GM12878 (cell line): Measurements from ENCODE around the gene UBQLN4. TPM values are rescaled to one million over a fixed set of nuclear protein-coding genes. Genes with fewer than 3 reads are reported as not detected.

Experiments
- ATAC-seq: fragments of 200-7000 bp; cut with Tn5 transposase; 3 replicates; pipeline ENCODE4 v1.9.1; 2020; ENCODE audit warnings: mild to moderate bottlenecking, moderate library complexity
- BruUV-seq: library from RNA; stranded (reverse); fragments of 400-500 nt; replicated peaks from 2 replicates; lab custom pipeline; 2021; lab: Mats Ljungman, UMichigan
- CTCF ChIA-PET: fragments of 300-600 bp; sonication (Branson Sonifier 250); formaldehyde crosslinking; extraction: SDS; loops from one replicate; lab custom pipeline; 2021; ENCODE audit warnings: inconsistent platforms; lab: Yijun Ruan, JAX
- POLR2A ChIA-PET: fragments of 350-600 bp; formaldehyde crosslinking; extraction: SDS; loops from one replicate; lab custom pipeline; 2021; ENCODE audit warnings: inconsistent platforms; lab: Charles Lee
- RAD21 ChIA-PET: fragments of 300-600 bp; sonication (Branson Sonifier 250); formaldehyde crosslinking; loops from one replicate; lab custom pipeline; 2023; ENCODE audit warnings: antibody characterized with exemption; ENCODE audit not compliant: unreplicated experiment; lab: Charles Lee
- SMC1A ChIA-PET: fragments of 300-600 bp; sonication (Branson Sonifier 250); formaldehyde crosslinking; loops from one replicate; lab custom pipeline; 2023; ENCODE audit not compliant: unreplicated experiment, uncharacterized antibody; lab: Charles Lee
- DNase-seq: peaks from one replicate; pipeline ENCODE4 v3.0.0-alpha.2; 2011; ENCODE audit warnings: low read depth, low spot score
- FAIRE-seq: peaks from 3 replicates; lab custom pipeline; 2011; peaks lifted over from hg19 to GRCh38; lab: Jason Lieb, UNC
- H2AFZ ChIP-seq: 2 replicates; pipeline ENCODE4 v1.6.0; 2011; ENCODE audit warnings: low read depth, low read length, control low read depth; ENCODE audit not compliant: control insufficient read depth
- H3K27ac ChIP-seq: 2 replicates; pipeline ENCODE4 v1.5.1; 2011; ENCODE audit warnings: control low read depth; ENCODE audit not compliant: control insufficient read depth, insufficient read depth
- H3K27me3 ChIP-seq, 2 experiments: replicated peaks in 1 of 2; 2 replicates each; pipeline versions ENCODE4 v1.6.0 to v1.6.1; 2011; ENCODE audit warnings: low read length in 1 of 2; ENCODE audit not compliant: control insufficient read depth in 2 of 2, insufficient read depth in 2 of 2
- H3K36me3 ChIP-seq, 2 experiments: 2 replicates each; pipeline ENCODE4 v1.5.1; 2011; ENCODE audit warnings: low read length in 1 of 2; ENCODE audit not compliant: control insufficient read depth in 2 of 2, insufficient read depth in 2 of 2
- H3K4me1 ChIP-seq: 2 replicates; pipeline ENCODE4 v1.6.1; 2011; ENCODE audit warnings: mild to moderate bottlenecking, low read length, moderate library complexity, mixed read lengths; ENCODE audit not compliant: control insufficient read depth, insufficient read depth
- H3K4me2 ChIP-seq: 2 replicates; pipeline ENCODE4 v1.6.0; 2011; ENCODE audit warnings: control low read depth; ENCODE audit not compliant: control insufficient read depth, insufficient read depth
- H3K4me3 ChIP-seq: fragments of 200-600 bp; sonication (generic); 2 replicates; pipeline ENCODE4 v1.5.1; 2016
- H3K79me2 ChIP-seq: 2 replicates; pipeline ENCODE4 v1.6.0; 2011; ENCODE audit warnings: low read length; ENCODE audit not compliant: control insufficient read depth, insufficient read depth
- H3K9ac ChIP-seq: 2 replicates; pipeline ENCODE4 v1.8.0; 2011; ENCODE audit warnings: low read length, control low read depth, mixed read lengths; ENCODE audit not compliant: control insufficient read depth, insufficient read depth
- H3K9me3 ChIP-seq: replicated peaks from 3 replicates; pipeline ENCODE4 v1.5.1; 2011; ENCODE audit warnings: mild to moderate bottlenecking, low read length; ENCODE audit not compliant: control insufficient read depth, insufficient read depth
- H4K20me1 ChIP-seq: 2 replicates; pipeline ENCODE4 v1.6.0; 2011; ENCODE audit not compliant: control insufficient read depth, insufficient read depth
- ASH2L ChIP-seq: fragments of 300-600, 200-600 bp; sonication (generic); IDR thresholded peaks from 2 replicates; pipeline ENCODE4 v1.6.1; 2017; ENCODE audit warnings: low read depth, mild to moderate bottlenecking, borderline replicate concordance
- BHLHE40 ChIP-seq, 2 experiments: fragments of 450-650 bp in 1 of 2; IDR thresholded peaks; 2 replicates each; pipeline ENCODE4 v1.6.1; 2011 to 2017; ENCODE audit warnings: low read depth in 2 of 2, borderline replicate concordance in 1 of 2, improper control_type of control experiment in 1 of 2, low read length in 1 of 2, mild to moderate bottlenecking in 1 of 2
- EP300 ChIP-seq, 2 experiments: fragments of 150-350 bp in 1 of 2; IDR thresholded peaks; 2 replicates each; pipeline ENCODE4 v1.6.1; 2011 to 2012; ENCODE audit warnings: low read depth in 2 of 2, low read length in 2 of 2, borderline replicate concordance in 1 of 2, improper control_type of control experiment in 1 of 2, inconsistent platforms in 1 of 2; ENCODE audit not compliant: control insufficient read depth in 1 of 2
- ESRRA ChIP-seq: IDR thresholded peaks from 2 replicates; pipeline ENCODE4 v1.6.1; 2012; ENCODE audit warnings: mild to moderate bottlenecking, low read length, improper control_type of control experiment
- ETV6 ChIP-seq, 2 experiments: fragments of 450-650 bp in 1 of 2; IDR thresholded peaks in 1 of 2; conservative IDR thresholded peaks in 1 of 2; 2 replicates each; pipeline ENCODE4 v1.6.1; 2014; ENCODE audit warnings: antibody characterized with exemption in 1 of 2, borderline replicate concordance in 1 of 2, low read depth in 1 of 2, mild to moderate bottlenecking in 1 of 2, moderate library complexity in 1 of 2
- EZH2 ChIP-seq: IDR thresholded peaks from 2 replicates; pipeline ENCODE4 v1.6.1; 2012; ENCODE audit warnings: low read depth, mild to moderate bottlenecking, control low read depth, inconsistent platforms, low read length, borderline replicate concordance; ENCODE audit not compliant: control insufficient read depth
- FOXM1 ChIP-seq: IDR thresholded peaks from 2 replicates; pipeline ENCODE4 v1.6.1; 2012; ENCODE audit warnings: low read depth, mild to moderate bottlenecking, inconsistent platforms, low read length, moderate library complexity
- KAT2A ChIP-seq: conservative IDR thresholded peaks from 2 replicates; pipeline ENCODE4 v1.6.1; 2011; ENCODE audit warnings: low read depth, low read length; ENCODE audit not compliant: control insufficient read depth
- MXI1 ChIP-seq: fragments of 150-350 bp; IDR thresholded peaks from 2 replicates; pipeline ENCODE4 v1.6.1; 2011; ENCODE audit warnings: low read depth, mild to moderate bottlenecking, inconsistent platforms, low read length, improper control_type of control experiment
- NFXL1 ChIP-seq: fragments of 450-650 bp; IDR thresholded peaks from 2 replicates; pipeline ENCODE4 v1.6.1; 2017; ENCODE audit warnings: antibody characterized with exemption, mild to moderate bottlenecking, borderline replicate concordance
- PAX5 ChIP-seq: IDR thresholded peaks from 2 replicates; pipeline ENCODE4 v1.6.1; 2011; ENCODE audit warnings: low read depth, low read length, borderline replicate concordance
- RFX5 ChIP-seq: IDR thresholded peaks from 2 replicates; pipeline ENCODE4 v1.6.1; 2011; ENCODE audit warnings: low read depth, low read length, improper control_type of control experiment
- SMAD1 ChIP-seq: fragments of 450-650 bp; IDR thresholded peaks from 2 replicates; pipeline ENCODE4 v1.6.1; 2018; ENCODE audit warnings: mild to moderate bottlenecking, low read depth; ENCODE audit not compliant: partially characterized antibody
- SREBF2 ChIP-seq: IDR thresholded peaks from 2 replicates; pipeline ENCODE4 v1.6.1; 2012; ENCODE audit warnings: mild to moderate bottlenecking, low read length
- SRF ChIP-seq, 2 experiments: IDR thresholded peaks; 2 replicates each; pipeline ENCODE4 v1.6.1; 2011; ENCODE audit warnings: low read depth in 2 of 2, low read length in 2 of 2, mild to moderate bottlenecking in 1 of 2, moderate library complexity in 1 of 2
- STAT1 ChIP-seq: fragments of 450-650 bp; conservative IDR thresholded peaks from 2 replicates; pipeline ENCODE4 v1.6.1; 2014; ENCODE audit warnings: antibody characterized with exemption, mild to moderate bottlenecking
- WGBS: methylation state at CpG from one replicate; pipeline ENCODE4 v1.1.6; 2016; ENCODE audit warnings: low lambda C conversion rate; ENCODE audit not compliant: insufficient replicate concordance, insufficient coverage; ENCODE audit errors: missing lambda C conversion rate; 5-methylcytosine and 5-hydroxymethylcytosine counted together
- in situ Hi-C: fragments of 300-500 bp; cut with MboI; formaldehyde crosslinking; loops from 9 replicates; pipeline ENCODE4 v1.14.3; 2018; ENCODE audit warnings: mixed read lengths
- intact Hi-C: fragments of 100-400 bp; cut with micrococcal nuclease; formaldehyde crosslinking; loops from one replicate; pipeline ENCODE4 v1.14.2; 2022; ENCODE audit not compliant: unreplicated experiment
- polyA plus RNA-seq, 11 experiments: library from polyadenylated mRNA; depleted of rRNA in 4 of 11; unstranded in 6 of 11; stranded (reverse) in 5 of 11; fragments of >200 nt; fragmentation: Nextera tagmentation in 4 of 11; fragmentation: Illumina TruSeq in 1 of 11; extraction: Ambion mirVana in 4 of 11; extraction: Trizol in 1 of 11; gene quantifications; 1 replicate in 1 of 11; 2 replicates in 10 of 11; pipeline versions ENCODE4 v1.2.1 to v1.2.3, GENCODE V29; 2011 to 2016; ENCODE audit warnings: inconsistent platforms in 2 of 11, missing spikeins in 2 of 11, low read depth in 1 of 11
- total RNA-seq, 4 experiments: library from RNA; depleted of rRNA in 3 of 4; stranded (reverse); fragments of >200 nt in 3 of 4; fragmentation: Illumina TruSeq in 1 of 4; extraction: Trizol in 1 of 4; gene quantifications; 2 replicates each; pipeline versions ENCODE4 v1.2.1 to v1.2.3, GENCODE V29; 2013 to 2021
- TF ChIP-seq, protein P1 (sequence below): IDR thresholded peaks from 2 replicates; pipeline ENCODE4 v1.6.1; 2012; ENCODE audit warnings: mild to moderate bottlenecking, low read depth, low read length
- TF ChIP-seq, protein P2 (sequence below): fragments of 450-650 bp; IDR thresholded peaks from 2 replicates; pipeline ENCODE4 v1.6.1; 2018; ENCODE audit warnings: mild to moderate bottlenecking, low read depth, moderate library complexity; ENCODE audit not compliant: partially characterized antibody

Gene UBQLN4
- total and polyA plus RNA-seq, 10 of the 15 experiments (the other 5 are each of a cell fraction or from before 2014, with no cell fraction given) = 10.0 to 44.6 (median 19.7) TPM

DNA sequence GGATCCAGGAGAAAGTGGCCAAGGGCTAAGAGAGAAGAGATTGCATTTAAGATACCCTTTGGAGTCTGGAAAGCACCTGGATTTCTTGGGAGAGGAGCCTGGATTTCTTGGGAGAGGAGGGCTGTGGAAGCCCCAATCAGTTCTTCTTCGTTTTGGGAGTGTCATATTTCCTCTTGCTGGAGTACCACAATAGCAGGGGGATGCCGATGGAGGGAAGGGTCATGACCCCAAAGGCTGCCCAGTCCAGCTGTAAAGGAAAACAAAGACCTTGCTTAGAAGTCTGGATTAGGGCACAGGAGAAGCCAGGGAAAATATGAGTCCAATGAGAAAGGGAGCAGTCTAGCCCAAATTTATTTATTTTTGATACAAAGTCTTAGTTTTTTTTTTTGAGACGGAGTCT is 44.2 kb downstream of the UBQLN4 start:
- Histone ChIP-seq H4K20me1 (no peaks in the 10 kb centered on the region), H3K4me1 (peaks cover 28% of the 10 kb centered on the region), H3K4me3 (no peak overlapping the region), H3K27ac (no peak overlapping the region), H3K9me3 (no peaks in the 10 kb centered on the region), H3K79me2 (no peaks in the 10 kb centered on the region), H2AFZ (no peak overlapping the region), H3K27me3 (no peaks in the 10 kb centered on the region), H3K9ac (no peak overlapping the region), H3K4me2 (no peak overlapping the region), H3K36me3 (peaks cover 13 to 22% of the 10 kb centered on the region in 2 experiments)
- ChIA-PET RAD21 (interaction anchor here (1.4 kb wide), 1 partner anchor 57 kb away, joined by 5 read pairs; no protein-coding TSS in a partner anchor), SMC1A (interaction anchor here (0.7 to 1.9 kb wide), 3 partner anchors 28 to 232 kb away, joined by 3 to 4 read pairs (median 3); no protein-coding TSS in a partner anchor), CTCF (interaction anchor here (1.4 to 2.6 kb wide), 2 partner anchors 20 to 57 kb away, joined by 8 to 13 read pairs; no protein-coding TSS in a partner anchor), POLR2A (no interaction called here)
- BruUV-seq = no TSS peak
- in situ Hi-C loops = no loop called here
- no peak for TF ChIP-seq ETV6 (conservative IDR thresholded peaks at IDR 0.05 in 1 of 2, IDR thresholded peaks at IDR 0.05 in 1 of 2; ENCODE audit: borderline replicate concordance in 1 of 2, low read depth in 1 of 2)
- TF ChIP-seq PAX5 = no peak
- TF ChIP-seq, protein P1, sequence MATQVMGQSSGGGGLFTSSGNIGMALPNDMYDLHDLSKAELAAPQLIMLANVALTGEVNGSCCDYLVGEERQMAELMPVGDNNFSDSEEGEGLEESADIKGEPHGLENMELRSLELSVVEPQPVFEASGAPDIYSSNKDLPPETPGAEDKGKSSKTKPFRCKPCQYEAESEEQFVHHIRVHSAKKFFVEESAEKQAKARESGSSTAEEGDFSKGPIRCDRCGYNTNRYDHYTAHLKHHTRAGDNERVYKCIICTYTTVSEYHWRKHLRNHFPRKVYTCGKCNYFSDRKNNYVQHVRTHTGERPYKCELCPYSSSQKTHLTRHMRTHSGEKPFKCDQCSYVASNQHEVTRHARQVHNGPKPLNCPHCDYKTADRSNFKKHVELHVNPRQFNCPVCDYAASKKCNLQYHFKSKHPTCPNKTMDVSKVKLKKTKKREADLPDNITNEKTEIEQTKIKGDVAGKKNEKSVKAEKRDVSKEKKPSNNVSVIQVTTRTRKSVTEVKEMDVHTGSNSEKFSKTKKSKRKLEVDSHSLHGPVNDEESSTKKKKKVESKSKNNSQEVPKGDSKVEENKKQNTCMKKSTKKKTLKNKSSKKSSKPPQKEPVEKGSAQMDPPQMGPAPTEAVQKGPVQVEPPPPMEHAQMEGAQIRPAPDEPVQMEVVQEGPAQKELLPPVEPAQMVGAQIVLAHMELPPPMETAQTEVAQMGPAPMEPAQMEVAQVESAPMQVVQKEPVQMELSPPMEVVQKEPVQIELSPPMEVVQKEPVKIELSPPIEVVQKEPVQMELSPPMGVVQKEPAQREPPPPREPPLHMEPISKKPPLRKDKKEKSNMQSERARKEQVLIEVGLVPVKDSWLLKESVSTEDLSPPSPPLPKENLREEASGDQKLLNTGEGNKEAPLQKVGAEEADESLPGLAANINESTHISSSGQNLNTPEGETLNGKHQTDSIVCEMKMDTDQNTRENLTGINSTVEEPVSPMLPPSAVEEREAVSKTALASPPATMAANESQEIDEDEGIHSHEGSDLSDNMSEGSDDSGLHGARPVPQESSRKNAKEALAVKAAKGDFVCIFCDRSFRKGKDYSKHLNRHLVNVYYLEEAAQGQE = no peak
- no peak for TF ChIP-seq STAT1
- no peak for TF ChIP-seq NFXL1
- no peak for TF ChIP-seq SRF (IDR thresholded peaks at IDR 0.05; ENCODE audit: low read depth in 2 of 2, low read length in 2 of 2)
- no peak for TF ChIP-seq MXI1
- TF ChIP-seq ESRRA = no peak
- no peak for TF ChIP-seq EP300 (IDR thresholded peaks at IDR 0.05; ENCODE audit: borderline replicate concordance in 1 of 2, control insufficient read depth in 1 of 2, low read depth in 2 of 2, low read length in 2 of 2)
- TF ChIP-seq, protein P2, sequence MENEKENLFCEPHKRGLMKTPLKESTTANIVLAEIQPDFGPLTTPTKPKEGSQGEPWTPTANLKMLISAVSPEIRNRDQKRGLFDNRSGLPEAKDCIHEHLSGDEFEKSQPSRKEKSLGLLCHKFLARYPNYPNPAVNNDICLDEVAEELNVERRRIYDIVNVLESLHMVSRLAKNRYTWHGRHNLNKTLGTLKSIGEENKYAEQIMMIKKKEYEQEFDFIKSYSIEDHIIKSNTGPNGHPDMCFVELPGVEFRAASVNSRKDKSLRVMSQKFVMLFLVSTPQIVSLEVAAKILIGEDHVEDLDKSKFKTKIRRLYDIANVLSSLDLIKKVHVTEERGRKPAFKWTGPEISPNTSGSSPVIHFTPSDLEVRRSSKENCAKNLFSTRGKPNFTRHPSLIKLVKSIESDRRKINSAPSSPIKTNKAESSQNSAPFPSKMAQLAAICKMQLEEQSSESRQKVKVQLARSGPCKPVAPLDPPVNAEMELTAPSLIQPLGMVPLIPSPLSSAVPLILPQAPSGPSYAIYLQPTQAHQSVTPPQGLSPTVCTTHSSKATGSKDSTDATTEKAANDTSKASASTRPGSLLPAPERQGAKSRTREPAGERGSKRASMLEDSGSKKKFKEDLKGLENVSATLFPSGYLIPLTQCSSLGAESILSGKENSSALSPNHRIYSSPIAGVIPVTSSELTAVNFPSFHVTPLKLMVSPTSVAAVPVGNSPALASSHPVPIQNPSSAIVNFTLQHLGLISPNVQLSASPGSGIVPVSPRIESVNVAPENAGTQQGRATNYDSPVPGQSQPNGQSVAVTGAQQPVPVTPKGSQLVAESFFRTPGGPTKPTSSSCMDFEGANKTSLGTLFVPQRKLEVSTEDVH = no peak
- TF ChIP-seq SMAD1 = no peak
- no peak for TF ChIP-seq FOXM1
- TF ChIP-seq SREBF2 = no peak
- TF ChIP-seq EZH2 = no peak
- no peak for TF ChIP-seq RFX5
- TF ChIP-seq BHLHE40 (IDR thresholded peaks at IDR 0.05; ENCODE audit: borderline replicate concordance in 1 of 2, low read depth in 2 of 2, low read length in 1 of 2) = no peak
- TF ChIP-seq ASH2L = no peak
- no peak for TF ChIP-seq KAT2A
- DNase-seq = no peak
- WGBS = 81% methylated on average over 3 of the region's 3 CpGs
- no peak for FAIRE-seq
- ATAC-seq = no peak
- intact Hi-C loops = no loop called here
